ENCODE data around the gene SPDYE4. TPM values are rescaled to one million over a fixed set of nuclear protein-coding genes. Genes with fewer than 3 reads are reported as not detected.

Gene SPDYE4
- total RNA-seq, 2 donors from 2014 or later, result not detected

- Histone ChIP-seq H3K4me1 (ENCODE audit: control insufficient read depth in 1 of 2, low read depth in 2 of 2) (peaks cover 0 to 6% of the 10 kb centered on the region in 2 donors), H3K36me3 (no peaks in the 10 kb centered on the region), H3K27ac (no peak overlapping the region), H3K27me3 (replicated peaks; ENCODE audit: insufficient read depth) (no peaks in the 10 kb centered on the region), H3K4me3 (no peak overlapping the region), H3K9me3 (no peaks in the 10 kb centered on the region)
- TF ChIP-seq CTCF (IDR thresholded peaks at IDR 0.05), result no peak
- ATAC-seq (ENCODE audit: insufficient number of reproducible peaks, low FRiP score, low read depth) (no peak), DNase-seq (ENCODE audit: low spot score) (no peak)
Observed at GRCh38 chr17:8798176-8798845, 40.0 kb upstream of the SPDYE4 start.

GRCh38 chr17:8797621-8798175 lies 39.4 kb upstream of the SPDYE4 start:
- ATAC-seq (ENCODE audit: insufficient number of reproducible peaks, low FRiP score, low read depth) (no peak), DNase-seq (ENCODE audit: low spot score) (no peak)
- no peaks in the 10 kb centered on the region for H3K36me3 ChIP-seq
- no peak overlapping the region for H3K4me3 ChIP-seq
- TF ChIP-seq CTCF (IDR thresholded peaks at IDR 0.05), result no peak
- peaks cover 0 to 6% of the 10 kb centered on the region in 2 donors for H3K4me1 ChIP-seq (ENCODE audit: control insufficient read depth in 1 of 2, low read depth in 2 of 2)
- no peak overlapping the region for H3K27ac ChIP-seq
- H3K27me3 ChIP-seq (replicated peaks; ENCODE audit: insufficient read depth), result no peaks in the 10 kb centered on the region
- H3K9me3 ChIP-seq, result no peaks in the 10 kb centered on the region

GRCh38 chr17:8794636-8795035 lies 36.3 kb upstream of the SPDYE4 start:
- Histone ChIP-seq H3K27ac (no peak overlapping the region), H3K4me3 (no peak overlapping the region), H3K4me1 (ENCODE audit: control insufficient read depth in 1 of 2, low read depth in 2 of 2) (peaks cover 0 to 6% of the 10 kb centered on the region in 2 donors), H3K9me3 (no peaks in the 10 kb centered on the region), H3K27me3 (replicated peaks; ENCODE audit: insufficient read depth) (no peaks in the 10 kb centered on the region), H3K36me3 (no peaks in the 10 kb centered on the region)
- ATAC-seq (ENCODE audit: insufficient number of reproducible peaks, low FRiP score, low read depth) (no peak), DNase-seq (ENCODE audit: low spot score) (no peak)
- TF ChIP-seq CTCF (IDR thresholded peaks at IDR 0.05), result no peak

DNA sequence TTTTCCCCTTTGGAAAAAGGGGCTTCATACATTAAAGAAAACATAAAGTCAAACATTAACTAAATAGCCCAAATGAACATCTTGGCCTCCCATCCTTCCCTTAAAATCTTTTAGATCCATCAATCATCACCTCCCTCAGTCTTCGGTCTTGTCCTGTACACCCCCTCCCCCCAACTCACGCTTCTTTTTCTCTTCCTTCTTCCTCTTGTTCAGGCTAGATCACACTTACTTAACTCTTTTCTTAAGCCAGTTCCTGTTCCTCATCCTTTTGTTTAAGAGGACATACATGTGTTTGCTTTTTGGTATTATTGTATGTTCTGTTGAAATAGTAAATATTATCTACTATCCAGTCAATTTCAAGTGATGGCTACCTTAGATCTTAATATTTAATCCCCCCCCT lies 35.3 kb upstream of the SPDYE4 start:
- TF ChIP-seq CTCF (IDR thresholded peaks at IDR 0.05), result no peak
- DNase-seq (ENCODE audit: low spot score) (no peak), ATAC-seq (ENCODE audit: insufficient number of reproducible peaks, low FRiP score, low read depth) (no peak)
- Histone ChIP-seq H3K4me1 (ENCODE audit: control insufficient read depth in 1 of 2, low read depth in 2 of 2) (no peaks in the 10 kb centered on the region), H3K27me3 (replicated peaks; ENCODE audit: insufficient read depth) (no peaks in the 10 kb centered on the region), H3K4me3 (no peak overlapping the region), H3K9me3 (no peaks in the 10 kb centered on the region), H3K36me3 (no peaks in the 10 kb centered on the region), H3K27ac (no peak overlapping the region)

GRCh38 chr17:8792646-8793045 lies 34.3 kb upstream of the SPDYE4 start:
- ATAC-seq (ENCODE audit: insufficient number of reproducible peaks, low FRiP score, low read depth) (no peak), DNase-seq (ENCODE audit: low spot score) (no peak)
- no peaks in the 10 kb centered on the region for H3K9me3 ChIP-seq
- H3K4me3 ChIP-seq, result no peak overlapping the region
- no peaks in the 10 kb centered on the region for H3K27me3 ChIP-seq (replicated peaks; ENCODE audit: insufficient read depth)
- TF ChIP-seq CTCF (IDR thresholded peaks at IDR 0.05), result no peak
- no peaks in the 10 kb centered on the region for H3K36me3 ChIP-seq
- H3K27ac ChIP-seq, result no peak overlapping the region
- no peaks in the 10 kb centered on the region for H3K4me1 ChIP-seq (ENCODE audit: control insufficient read depth in 1 of 2, low read depth in 2 of 2)
